Endodermal cell (in vitro differentiated cells): ENCODE measurements around the gene WDR26. TPM values are rescaled to one million over a fixed set of nuclear protein-coding genes. Genes with fewer than 3 reads are reported as not detected.
A peak's percentile ranks its signal among the peaks of the same experiment; 100 is the strongest.

Experiments used
- DNase-seq: peaks from one replicate; pipeline ENCODE4 v3.0.0-alpha.2; 2017
- H3K27ac ChIP-seq: 2 replicates; pipeline ENCODE4 v1.5.1; 2013; ENCODE audit warnings: mild to moderate bottlenecking, low read depth, low read length, moderate library complexity
- H3K27me3 ChIP-seq: 2 replicates; pipeline ENCODE4 v1.6.1; 2013; ENCODE audit warnings: mild to moderate bottlenecking, low read length, moderate library complexity; ENCODE audit not compliant: insufficient read depth, control insufficient read depth, poor library complexity, severe bottlenecking
- H3K36me3 ChIP-seq: 2 replicates; pipeline ENCODE4 v1.7.0; 2013; ENCODE audit warnings: mild to moderate bottlenecking, low read length, moderate library complexity; ENCODE audit not compliant: control insufficient read depth, insufficient read depth
- H3K4me1 ChIP-seq: one replicate; pipeline ENCODE4 v1.7.0; 2013; ENCODE audit warnings: low read length; ENCODE audit not compliant: control insufficient read depth, insufficient read depth
- H3K4me3 ChIP-seq: 2 replicates; pipeline ENCODE4 v1.5.1; 2013; ENCODE audit warnings: mild to moderate bottlenecking, low read length, moderate library complexity
- H3K9ac ChIP-seq: 2 replicates; pipeline ENCODE4 v1.6.1; 2013; ENCODE audit warnings: mild to moderate bottlenecking, low read length, moderate library complexity; ENCODE audit not compliant: poor library complexity, severe bottlenecking; ENCODE audit errors: extremely low read depth
- H3K9me3 ChIP-seq: 2 replicates; pipeline ENCODE4 v1.6.1; 2013; ENCODE audit warnings: mild to moderate bottlenecking, low read length, moderate library complexity; ENCODE audit not compliant: control insufficient read depth
- H3K27ac Mint-ChIP-seq: 2 replicates; pipeline ENCODE4 v1.8.0; 2020; ENCODE audit warnings: mixed read lengths
- H3K27me3 Mint-ChIP-seq: 2 replicates; pipeline ENCODE4 v1.8.0; 2021; ENCODE audit warnings: mild to moderate bottlenecking, mixed read lengths; ENCODE audit not compliant: insufficient read depth
- H3K36me3 Mint-ChIP-seq: 2 replicates; pipeline ENCODE4 v1.8.0; 2020; ENCODE audit warnings: low read depth, mixed read lengths
- H3K4me1 Mint-ChIP-seq: 2 replicates; pipeline ENCODE4 v1.8.0; 2020; ENCODE audit warnings: mixed read lengths
- H3K4me3 Mint-ChIP-seq: 2 replicates; pipeline ENCODE4 v1.8.0; 2020; ENCODE audit warnings: mild to moderate bottlenecking, moderate library complexity, mixed read lengths
- H3K9me3 Mint-ChIP-seq: 2 replicates; pipeline ENCODE4 v1.8.0; 2020; ENCODE audit warnings: mild to moderate bottlenecking, mixed read lengths
- WGBS, 2 experiments: methylation state at CpG; one replicate each; pipeline versions ENCODE4 v1.1.5 to v1.1.7; 2013; ENCODE audit warnings: missing lambda C conversion rate in 2 of 2, mixed read lengths in 1 of 2; ENCODE audit not compliant: insufficient coverage in 1 of 2, insufficient read length in 1 of 2; 5-methylcytosine and 5-hydroxymethylcytosine counted together
- total RNA-seq, 2 donors: library from RNA; stranded (reverse); fragmentation: NEBNext Ultra II Directional in 1 of 2; extraction: Animal tissue kit (Norgen Biotek cat#: 25700) in 1 of 2; gene quantifications; 2 replicates in 1 of 2; 3 replicates in 1 of 2; pipeline ENCODE4 v1.2.1, GENCODE V29; 2021
- TF ChIP-seq, protein P1 (sequence below): fragments of 200-600 bp; sonication (generic); conservative IDR thresholded peaks from 2 replicates; pipeline ENCODE4 v1.5.0; 2021; ENCODE audit warnings: antibody characterized with exemption, mild to moderate bottlenecking

The WDR26 gene
- total RNA-seq, 2 donors from 2014 or later: 75.9 to 79.0 TPM

DNA sequence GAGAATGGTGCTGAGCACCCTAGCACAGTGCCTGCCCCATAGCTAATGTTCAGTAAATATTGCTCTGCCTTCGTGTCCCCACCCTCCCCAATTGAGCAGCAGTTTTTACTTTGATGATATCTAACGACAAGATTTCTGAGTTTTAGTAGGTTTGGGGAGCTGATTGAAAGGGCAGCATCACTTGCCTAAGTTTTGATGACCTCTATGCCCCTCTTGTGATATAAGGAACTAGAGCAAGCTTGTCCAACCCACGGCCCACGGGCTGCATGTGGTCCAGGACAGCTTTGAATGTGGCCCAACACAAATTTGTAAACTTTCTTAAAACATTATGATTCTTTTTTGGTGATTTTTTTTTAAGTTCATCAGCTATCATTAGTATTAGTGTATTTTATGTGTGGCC, 76.4 kb downstream of the WDR26 start:
- Histone ChIP-seq H3K9ac (no peak overlapping the region), H3K4me3 (peak overlapping the region; percentile 88), H3K36me3 (peaks cover 4% of the 10 kb centered on the region), H3K4me1 (no peaks in the 10 kb centered on the region), H3K27ac (no peak overlapping the region), H3K9me3 (no peaks in the 10 kb centered on the region), H3K27me3 (no peaks in the 10 kb centered on the region)
- TF ChIP-seq, protein P1, sequence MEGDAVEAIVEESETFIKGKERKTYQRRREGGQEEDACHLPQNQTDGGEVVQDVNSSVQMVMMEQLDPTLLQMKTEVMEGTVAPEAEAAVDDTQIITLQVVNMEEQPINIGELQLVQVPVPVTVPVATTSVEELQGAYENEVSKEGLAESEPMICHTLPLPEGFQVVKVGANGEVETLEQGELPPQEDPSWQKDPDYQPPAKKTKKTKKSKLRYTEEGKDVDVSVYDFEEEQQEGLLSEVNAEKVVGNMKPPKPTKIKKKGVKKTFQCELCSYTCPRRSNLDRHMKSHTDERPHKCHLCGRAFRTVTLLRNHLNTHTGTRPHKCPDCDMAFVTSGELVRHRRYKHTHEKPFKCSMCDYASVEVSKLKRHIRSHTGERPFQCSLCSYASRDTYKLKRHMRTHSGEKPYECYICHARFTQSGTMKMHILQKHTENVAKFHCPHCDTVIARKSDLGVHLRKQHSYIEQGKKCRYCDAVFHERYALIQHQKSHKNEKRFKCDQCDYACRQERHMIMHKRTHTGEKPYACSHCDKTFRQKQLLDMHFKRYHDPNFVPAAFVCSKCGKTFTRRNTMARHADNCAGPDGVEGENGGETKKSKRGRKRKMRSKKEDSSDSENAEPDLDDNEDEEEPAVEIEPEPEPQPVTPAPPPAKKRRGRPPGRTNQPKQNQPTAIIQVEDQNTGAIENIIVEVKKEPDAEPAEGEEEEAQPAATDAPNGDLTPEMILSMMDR: no peak
- Mint-ChIP-seq H3K27me3 (no peaks in the 10 kb centered on the region), H3K9me3 (no peaks in the 10 kb centered on the region), H3K4me1 (peaks cover 18% of the 10 kb centered on the region), H3K36me3 (peaks cover 21% of the 10 kb centered on the region), H3K4me3 (peak overlapping the region; percentile 79), H3K27ac (no peak overlapping the region)
- DNase-seq: no peak
- 64% methylated on average over 4 of the region's 4 CpGs; no CpG with 5 or more reads in 1 of the 2 experiments for WGBS, 2 experiments

- TF ChIP-seq, protein P1: no peak
- DNase-seq: no peak
- peak overlapping the region; percentile 79 for H3K4me3 Mint-ChIP-seq
- no peaks in the 10 kb centered on the region for H3K4me1 ChIP-seq
- peak overlapping the region; percentile 88 for H3K4me3 ChIP-seq
- H3K4me1 Mint-ChIP-seq: peaks cover 18% of the 10 kb centered on the region
- peak overlapping the region; percentile 13 for H3K27ac Mint-ChIP-seq
- peaks cover 18% of the 10 kb centered on the region for H3K36me3 Mint-ChIP-seq
- no peaks in the 10 kb centered on the region for H3K27me3 Mint-ChIP-seq
- H3K9me3 Mint-ChIP-seq: peaks cover 2% of the 10 kb centered on the region
- H3K9me3 ChIP-seq: no peaks in the 10 kb centered on the region
- H3K27me3 ChIP-seq: no peaks in the 10 kb centered on the region
- no peak overlapping the region for H3K27ac ChIP-seq
- H3K9ac ChIP-seq: peak overlapping the region; percentile 66
- 36 to 45% methylated on average over 8 to 9 of the region's 9 CpGs for WGBS, 2 experiments
- H3K36me3 ChIP-seq: peaks cover 4% of the 10 kb centered on the region
Observed at GRCh38 chr1:224357626-224358124, 76.9 kb downstream of the WDR26 start.

DNA sequence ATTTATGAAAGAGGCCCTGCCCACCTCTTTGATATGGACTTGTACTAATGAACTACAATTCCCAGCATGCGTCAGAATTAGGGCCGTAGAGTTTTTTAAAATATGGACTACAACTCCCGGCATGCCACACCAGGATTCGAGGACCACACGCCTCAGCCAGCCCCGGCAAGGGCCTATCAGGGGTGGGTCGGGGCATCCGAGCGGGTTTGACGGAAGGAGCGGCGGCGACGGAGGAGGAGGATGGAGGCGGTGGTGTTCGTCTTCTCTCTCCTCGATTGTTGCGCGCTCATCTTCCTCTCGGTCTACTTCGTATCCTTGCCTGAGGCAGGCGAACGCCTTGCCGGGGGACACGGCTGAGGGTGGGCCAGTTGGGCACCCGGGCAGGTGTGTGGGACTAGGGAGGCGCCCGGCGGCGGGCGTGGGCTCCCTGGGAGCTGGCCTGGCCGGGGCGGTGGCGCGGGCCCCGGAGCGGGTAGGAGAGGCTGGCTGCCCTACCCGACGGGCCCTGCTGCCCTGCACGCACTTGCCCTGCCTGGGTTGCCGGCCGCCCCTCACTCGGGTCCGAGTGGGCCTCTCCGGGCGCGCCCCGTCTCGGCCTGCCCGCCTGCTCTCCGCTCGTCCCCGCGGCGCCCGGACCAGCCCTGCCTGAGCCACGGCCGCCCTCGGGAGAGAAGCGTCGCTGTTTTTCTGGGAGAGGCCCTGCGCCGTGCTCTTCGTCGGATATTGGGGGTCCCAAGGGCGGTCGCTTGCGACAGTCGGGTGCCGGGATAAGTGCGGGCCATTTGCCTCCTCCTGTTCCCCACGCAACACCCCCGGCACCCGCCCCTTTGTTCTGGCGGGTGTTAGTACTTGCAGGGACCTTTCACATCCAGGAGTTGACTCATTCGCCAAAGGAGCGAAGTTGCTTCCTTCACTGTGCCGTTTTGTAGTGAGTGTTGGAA, 77.6 kb downstream of the WDR26 start, which contains the start of gene CNIH4:
Gene CNIH4, plus strand, starts transcription at position 195 of the 941 bp plus-strand sequence. Its CDS starts 46 bp downstream, at position 241.
- peak; percentile 97 for DNase-seq
- Histone ChIP-seq H3K9me3 (no peaks in the 10 kb centered on the region), H3K27me3 (no peaks in the 10 kb centered on the region), H3K4me3 (peak within 1 kb of the TSS; percentile 88), H3K27ac (no peak within 1 kb of the TSS), H3K9ac (peak within 1 kb of the TSS; percentile 66), H3K4me1 (no peaks in the 10 kb centered on the region), H3K36me3 (peaks cover 4% of the 10 kb centered on the region)
- peak within 1 kb of the TSS; percentile 79 for H3K4me3 Mint-ChIP-seq
- WGBS, 2 experiments: 0 to 2% methylated on average over 10 to 78 of the region's 78 CpGs
- peaks cover 18% of the 10 kb centered on the region for H3K4me1 Mint-ChIP-seq
- peaks cover 5% of the 10 kb centered on the region for H3K9me3 Mint-ChIP-seq
- H3K27ac Mint-ChIP-seq: peak within 1 kb of the TSS; percentile 59
- no peaks in the 10 kb centered on the region for H3K27me3 Mint-ChIP-seq
- peaks cover 11% of the 10 kb centered on the region for H3K36me3 Mint-ChIP-seq
- TF ChIP-seq, protein P1: no peak
